Tibial artery (tissue), 4 donors: Measurements from ENCODE around the gene GRPEL1.

ENCODE experiments used
- DNase-seq, 2 donors: peaks; one replicate each; pipeline ENCODE4 v3.0.0-alpha.2; 2019
- H3K27ac ChIP-seq, 2 donors: fragments of 200-600 bp; sonication (generic) in 1 of 2; 1 replicate in 1 of 2; 2 replicates in 1 of 2; pipeline ENCODE4 v1.5.1; 2018 to 2019; ENCODE audit warnings: mild to moderate bottlenecking in 1 of 2
- H3K27me3 ChIP-seq, 2 donors: fragments of 200-600 bp; sonication (generic) in 1 of 2; one replicate each; pipeline versions ENCODE4 v1.5.1 to v1.6.0; 2016 to 2019
- H3K36me3 ChIP-seq, 3 donors: fragments of 200-600 bp; sonication (generic) in 2 of 3; one replicate each; pipeline ENCODE4 v1.5.1; 2016 to 2019; ENCODE audit warnings: mild to moderate bottlenecking in 2 of 3
- H3K4me1 ChIP-seq, 4 donors: fragments of 200-600 bp; sonication (generic) in 2 of 4; 1 replicate in 3 of 4; 2 replicates in 1 of 4; pipeline ENCODE4 v1.5.1; 2016 to 2019
- H3K4me3 ChIP-seq, 2 donors: fragments of 200-600 bp; sonication (generic) in 1 of 2; 1 replicate in 1 of 2; 2 replicates in 1 of 2; pipeline ENCODE4 v1.5.1; 2018 to 2019; ENCODE audit warnings: mild to moderate bottlenecking in 2 of 2
- H3K9me3 ChIP-seq, 3 donors: fragments of 200-600 bp; sonication (generic) in 1 of 3; one replicate each; pipeline ENCODE4 v1.5.1; 2016 to 2019
- intact Hi-C: fragments of 100-400 bp; cut with DNase I; formaldehyde crosslinking; loops from one replicate; pipeline ENCODE4 v1.15.0; 2023; ENCODE audit warnings: low total_unique reads
- TF ChIP-seq, protein P1 (sequence below), 2 experiments: fragments of 200-600 bp in 1 of 2; fragments of 450-650 bp in 1 of 2; IDR thresholded peaks; one replicate each; pipeline ENCODE4 v1.5.1; 2017 to 2019; ENCODE audit warnings: antibody characterized with exemption in 2 of 2, mild to moderate bottlenecking in 1 of 2, moderate library complexity in 1 of 2

The GRPEL1 gene

DNA sequence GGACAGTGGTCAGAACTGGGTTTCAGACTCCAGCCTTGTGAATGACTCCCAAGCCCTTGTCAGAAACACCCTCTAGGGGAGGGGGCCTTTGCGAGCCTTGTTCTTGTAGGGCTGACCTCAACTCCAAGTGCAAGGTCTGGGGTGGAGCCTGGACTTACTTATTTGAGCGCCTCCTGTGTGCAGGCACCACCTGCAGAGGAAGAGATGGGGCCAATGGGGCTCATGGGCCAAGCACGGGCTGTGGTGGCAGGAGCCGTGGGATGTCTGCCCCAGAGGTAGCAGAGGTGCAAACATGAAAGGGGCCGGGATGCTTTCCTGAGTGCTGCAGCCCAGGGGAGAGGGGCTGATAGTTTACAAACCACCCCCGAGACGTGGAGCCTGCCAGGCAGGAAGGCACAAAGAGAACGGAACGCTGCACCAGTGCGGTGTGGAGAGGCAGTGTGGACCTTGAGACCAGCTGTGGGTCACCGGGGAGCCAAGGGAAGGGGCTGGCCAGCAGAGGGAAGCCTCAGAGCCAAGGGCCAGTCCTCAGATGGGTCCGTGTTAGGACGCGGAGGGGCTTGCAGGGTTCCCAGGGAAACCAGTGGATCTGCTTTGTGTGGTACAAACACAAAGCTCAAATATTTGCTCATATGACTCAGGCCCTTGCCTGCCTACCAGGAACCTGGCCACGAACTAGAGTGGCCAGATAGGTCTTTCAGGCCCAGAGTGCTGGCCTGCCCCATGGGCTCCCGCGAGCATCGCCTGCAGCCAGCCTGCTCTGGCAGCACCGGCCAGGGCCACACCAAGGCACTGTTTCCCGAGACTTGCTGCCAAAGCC, 33.4 kb downstream of the GRPEL1 start:
- intact Hi-C loops, result no loop called here
- H3K27ac ChIP-seq, result no peak overlapping the region
- no peak for DNase-seq

DNA sequence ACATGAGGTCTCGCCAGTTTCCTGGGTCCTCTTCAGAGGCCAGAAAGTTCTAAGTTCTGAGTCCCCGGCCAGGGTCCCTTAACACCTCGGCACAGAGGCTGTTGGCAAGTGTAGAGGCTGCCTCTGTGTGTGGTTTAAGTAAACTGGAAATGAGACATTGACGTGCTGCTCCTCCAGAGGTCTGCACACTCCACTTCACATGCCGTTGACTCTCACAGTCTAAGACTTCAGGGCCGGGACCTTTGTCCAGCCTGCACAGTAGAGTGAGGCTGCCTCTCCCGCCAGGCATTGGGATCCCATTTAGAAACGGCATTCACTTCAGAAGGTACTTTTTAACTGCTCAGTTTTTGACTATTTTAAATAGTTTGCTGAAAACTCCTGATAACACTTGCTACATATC, 35.3 kb downstream of the GRPEL1 start:
- no peak for DNase-seq
- no peaks in the 10 kb centered on the region for H3K9me3 ChIP-seq
- H3K27ac ChIP-seq, result no peak overlapping the region
- intact Hi-C loops, result no loop called here
- TF ChIP-seq, protein P1, sequence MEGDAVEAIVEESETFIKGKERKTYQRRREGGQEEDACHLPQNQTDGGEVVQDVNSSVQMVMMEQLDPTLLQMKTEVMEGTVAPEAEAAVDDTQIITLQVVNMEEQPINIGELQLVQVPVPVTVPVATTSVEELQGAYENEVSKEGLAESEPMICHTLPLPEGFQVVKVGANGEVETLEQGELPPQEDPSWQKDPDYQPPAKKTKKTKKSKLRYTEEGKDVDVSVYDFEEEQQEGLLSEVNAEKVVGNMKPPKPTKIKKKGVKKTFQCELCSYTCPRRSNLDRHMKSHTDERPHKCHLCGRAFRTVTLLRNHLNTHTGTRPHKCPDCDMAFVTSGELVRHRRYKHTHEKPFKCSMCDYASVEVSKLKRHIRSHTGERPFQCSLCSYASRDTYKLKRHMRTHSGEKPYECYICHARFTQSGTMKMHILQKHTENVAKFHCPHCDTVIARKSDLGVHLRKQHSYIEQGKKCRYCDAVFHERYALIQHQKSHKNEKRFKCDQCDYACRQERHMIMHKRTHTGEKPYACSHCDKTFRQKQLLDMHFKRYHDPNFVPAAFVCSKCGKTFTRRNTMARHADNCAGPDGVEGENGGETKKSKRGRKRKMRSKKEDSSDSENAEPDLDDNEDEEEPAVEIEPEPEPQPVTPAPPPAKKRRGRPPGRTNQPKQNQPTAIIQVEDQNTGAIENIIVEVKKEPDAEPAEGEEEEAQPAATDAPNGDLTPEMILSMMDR (IDR thresholded peaks at IDR 0.05), result no peak
- peaks cover 25 to 51% (median 33%) of the 10 kb centered on the region in 3 donors for H3K36me3 ChIP-seq
- no peaks in the 10 kb centered on the region for H3K4me1 ChIP-seq
- no peaks in the 10 kb centered on the region for H3K27me3 ChIP-seq
- H3K4me3 ChIP-seq, result no peak overlapping the region

More for the DNA sequence above, 33.4 kb downstream of the GRPEL1 start:
- TF ChIP-seq, protein P1 (IDR thresholded peaks at IDR 0.05), result no peak
- Histone ChIP-seq H3K9me3 (no peaks in the 10 kb centered on the region), H3K36me3 (peaks cover 25 to 36% (median 32%) of the 10 kb centered on the region in 3 donors), H3K4me3 (no peak overlapping the region), H3K4me1 (no peaks in the 10 kb centered on the region), H3K27me3 (no peaks in the 10 kb centered on the region)

DNA sequence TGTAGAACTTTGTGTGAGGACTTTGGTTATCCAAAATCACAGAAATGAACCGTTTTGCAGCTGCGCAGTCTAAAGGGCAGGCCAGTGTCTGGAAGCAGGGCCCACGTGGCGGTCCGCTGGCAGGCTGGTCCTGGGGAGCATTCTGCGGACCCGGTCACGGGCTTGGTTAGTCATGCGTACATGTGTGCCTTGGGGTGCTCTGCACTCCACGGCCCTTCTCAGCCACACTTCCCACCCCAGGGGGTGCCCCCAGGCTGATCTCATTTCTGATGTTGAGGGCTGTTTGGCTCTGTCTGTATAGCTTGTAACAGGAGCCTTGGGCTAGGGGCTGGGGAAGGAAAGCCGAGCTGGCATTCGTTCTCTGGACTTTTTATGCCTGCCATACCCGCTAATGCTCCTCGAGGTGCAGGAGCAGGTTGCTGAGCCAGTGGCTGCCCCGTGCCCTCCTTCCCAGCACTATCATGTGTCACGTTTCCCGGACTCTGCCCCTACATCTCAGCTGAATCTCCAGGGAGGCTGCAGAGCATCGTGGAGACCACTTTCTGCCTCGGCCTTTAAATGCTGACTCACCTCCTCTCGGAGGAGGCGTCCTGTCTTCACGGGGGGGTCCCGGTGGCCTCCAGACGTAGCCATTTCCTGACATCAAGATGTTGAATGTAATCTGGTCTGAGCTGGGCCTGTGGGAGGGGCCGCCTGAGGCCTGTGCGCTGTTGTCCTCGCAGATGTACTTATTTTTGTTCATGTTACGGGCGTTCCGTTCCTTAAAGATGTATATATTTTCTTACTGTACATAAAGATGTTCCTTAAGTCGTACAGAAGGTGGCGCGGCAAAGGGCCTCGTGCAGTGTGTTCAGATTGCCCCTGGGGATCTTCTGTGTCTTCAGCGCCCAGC, 36.1 kb downstream of the GRPEL1 start:
- intact Hi-C loops, result no loop called here
- Histone ChIP-seq H3K36me3 (peaks cover 25 to 58% (median 33%) of the 10 kb centered on the region in 3 donors), H3K4me3 (no peak overlapping the region), H3K27ac (no peak overlapping the region), H3K4me1 (no peaks in the 10 kb centered on the region), H3K9me3 (no peaks in the 10 kb centered on the region), H3K27me3 (no peaks in the 10 kb centered on the region)
- TF ChIP-seq, protein P1 (IDR thresholded peaks at IDR 0.05), result no peak
- no peak for DNase-seq

DNA sequence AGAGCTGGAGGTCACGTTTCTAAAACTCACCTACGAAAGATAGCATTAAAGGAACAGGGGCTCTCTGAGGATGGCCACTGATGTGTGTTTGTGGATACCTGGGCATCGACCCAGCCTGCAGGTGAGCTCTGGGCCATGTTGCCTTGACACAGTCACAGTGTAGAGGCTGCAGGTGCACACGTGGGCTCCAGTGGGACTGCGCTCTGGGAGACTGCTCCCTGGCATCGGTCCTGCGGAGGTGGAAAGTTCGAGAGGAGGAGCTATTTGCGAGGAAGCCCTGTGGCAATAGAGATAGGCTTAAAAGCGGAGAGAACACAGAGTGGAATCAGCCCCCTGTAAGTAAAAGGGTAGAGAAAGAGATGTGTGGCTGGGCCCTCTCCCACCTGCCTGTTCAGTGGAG, 37.0 kb downstream of the GRPEL1 start:
- intact Hi-C loops, result no loop called here
- H3K4me1 ChIP-seq, result no peaks in the 10 kb centered on the region
- no peak overlapping the region for H3K4me3 ChIP-seq
- peaks cover 25 to 68% (median 38%) of the 10 kb centered on the region in 3 donors for H3K36me3 ChIP-seq
- TF ChIP-seq, protein P1 (IDR thresholded peaks at IDR 0.05), result no peak
- no peak overlapping the region for H3K27ac ChIP-seq
- H3K9me3 ChIP-seq, result no peaks in the 10 kb centered on the region
- no peak for DNase-seq
- H3K27me3 ChIP-seq, result no peaks in the 10 kb centered on the region

DNA sequence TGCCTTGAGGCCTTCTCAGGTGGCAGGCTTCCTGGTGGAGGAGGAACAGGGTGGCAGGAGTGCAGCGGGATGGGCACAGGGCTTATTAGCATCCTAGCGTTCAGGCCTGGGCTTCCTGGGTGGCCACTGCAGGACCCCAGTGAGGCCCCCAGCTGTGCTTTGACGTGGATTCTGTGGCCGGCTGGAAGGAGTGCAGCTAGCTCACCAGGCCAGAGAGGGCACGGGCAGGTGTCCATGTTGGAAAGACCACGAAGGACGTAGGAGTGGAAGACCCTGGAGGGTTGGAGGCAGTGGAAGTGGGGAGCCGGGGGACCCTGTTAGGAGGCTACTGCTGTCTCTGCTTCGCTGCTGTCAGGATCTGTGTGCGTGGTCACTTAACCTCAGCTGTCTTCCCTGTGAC, 37.9 kb downstream of the GRPEL1 start:
- Histone ChIP-seq H3K27ac (no peak overlapping the region), H3K27me3 (no peaks in the 10 kb centered on the region), H3K9me3 (no peaks in the 10 kb centered on the region), H3K4me3 (no peak overlapping the region), H3K4me1 (no peaks in the 10 kb centered on the region), H3K36me3 (peaks cover 25 to 77% (median 46%) of the 10 kb centered on the region in 3 donors)
- TF ChIP-seq, protein P1 (IDR thresholded peaks at IDR 0.05), result no peak
- intact Hi-C loops, result no loop called here
- DNase-seq, result no peak
